HFFc6 (cell line): ENCODE data around the gene ABHD16A. TPM values are rescaled to one million over a fixed set of nuclear protein-coding genes. Genes with fewer than 3 reads are reported as not detected.
A peak's percentile ranks its signal among the peaks of the same experiment; 100 is the strongest.

Source experiments
- DNase-seq: peaks from one replicate; pipeline ENCODE4 v3.0.0-alpha.2; 2018
- H3K27ac Mint-ChIP-seq: 2 replicates; pipeline ENCODE4 v1.8.0; 2020; ENCODE audit warnings: mild to moderate bottlenecking, mixed read lengths
- H3K27me3 Mint-ChIP-seq: 2 replicates; pipeline ENCODE4 v1.8.0; 2021; ENCODE audit warnings: mild to moderate bottlenecking, moderate library complexity, mixed read lengths; ENCODE audit not compliant: insufficient read depth
- H3K36me3 Mint-ChIP-seq: 2 replicates; pipeline ENCODE4 v1.8.0; 2021; ENCODE audit warnings: low read depth, mixed read lengths
- H3K4me1 Mint-ChIP-seq: 2 replicates; pipeline ENCODE4 v1.8.0; 2020; ENCODE audit warnings: low read depth, mixed read lengths
- H3K4me3 Mint-ChIP-seq: 2 replicates; pipeline ENCODE4 v1.8.0; 2020; ENCODE audit warnings: mild to moderate bottlenecking, moderate library complexity, mixed read lengths
- H3K9me3 Mint-ChIP-seq: 2 replicates; pipeline ENCODE4 v1.8.0; 2020; ENCODE audit warnings: mild to moderate bottlenecking, mixed read lengths
- long read RNA-seq: library from polyadenylated mRNA; unstranded; transcript quantifications from one replicate; pipeline ENCODE4 v2.0.0, GENCODE V29; 2019
- total RNA-seq, 6 experiments: library from RNA; stranded (reverse); fragmentation: NEBNext Ultra II Directional; extraction: Animal tissue kit (Norgen Biotek cat#: 25700); gene quantifications; 2 replicates in 1 of 6; 3 replicates in 5 of 6; pipeline ENCODE4 v1.2.3, GENCODE V29; 2021
- TF ChIP-seq, protein P1 (sequence below): fragments of 200-600 bp; sonication (generic); IDR thresholded peaks from 2 replicates; pipeline ENCODE4 v1.5.0; 2021; ENCODE audit warnings: antibody characterized with exemption, mild to moderate bottlenecking

The ABHD16A gene
- 10 to 100 TPM; 27.4 to 39.6 (median 32.0) TPM for total RNA-seq
- long read RNA-seq, transcript ABHD16A-201 (20 exons, 2,103 nt), result major isoform, 83 of 99 reads
- long read RNA-seq, partial matches to known transcripts, result 7 of 99 reads
- long read RNA-seq, other reads (novel, unspliced or antisense), result 8 of 99 reads

DNA sequence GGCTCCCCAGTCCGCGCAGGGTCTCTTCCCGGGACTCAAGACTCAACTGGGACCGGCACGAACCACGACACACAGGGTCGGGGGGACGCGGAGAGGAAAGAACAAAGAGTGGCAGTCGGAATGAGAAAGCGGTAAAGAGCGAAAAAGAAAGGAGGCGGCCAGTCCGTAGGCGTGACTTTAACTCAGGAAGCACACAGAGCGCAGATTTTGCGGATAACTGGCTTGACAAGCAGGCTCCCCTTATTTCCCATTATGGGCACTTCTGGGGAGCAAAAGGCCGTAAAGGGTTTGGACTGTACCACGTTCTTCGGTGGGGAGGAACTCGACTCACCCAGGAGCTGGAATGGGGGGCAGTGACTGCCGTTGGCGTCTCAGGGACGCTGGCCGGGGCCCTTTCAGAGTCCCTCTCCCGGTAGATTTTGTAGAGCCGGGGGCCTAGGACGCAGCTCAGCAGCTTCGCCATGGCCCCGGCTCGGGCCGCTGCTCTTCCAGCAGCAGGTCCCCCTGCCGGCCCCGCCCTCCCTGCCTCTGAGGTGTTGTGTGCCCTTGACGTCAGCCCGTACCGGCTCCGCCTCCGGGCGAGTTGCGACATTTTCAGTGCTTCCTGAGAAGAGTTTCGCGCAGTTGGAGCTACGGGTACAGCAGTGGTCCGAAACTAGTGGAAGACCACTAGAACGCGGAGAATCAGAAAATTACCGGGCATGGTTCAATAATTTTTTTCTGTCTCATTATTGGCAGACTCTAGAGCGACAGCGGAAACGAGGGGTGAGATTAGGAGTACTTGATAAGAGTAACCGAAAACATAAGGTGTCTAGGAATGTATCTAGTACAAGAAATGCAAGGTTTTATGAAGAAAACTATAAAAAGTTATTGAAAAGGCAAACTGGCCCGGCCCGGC lies at the start of gene ABHD16A:
Gene ABHD16A, minus strand, starts transcription at position 506 of the 898 bp plus-strand sequence. Its CDS starts 43 bp downstream, at position 463.
- Mint-ChIP-seq H3K36me3 (no peaks in the 10 kb centered on the region), H3K4me1 (peaks cover 24% of the 10 kb centered on the region), H3K4me3 (peak within 1 kb of the TSS; percentile 93), H3K27ac (peak within 1 kb of the TSS; percentile 97), H3K27me3 (peaks cover 3% of the 10 kb centered on the region), H3K9me3 (no peaks in the 10 kb centered on the region)
- DNase-seq, result peak; percentile 98
- TF ChIP-seq, protein P1, sequence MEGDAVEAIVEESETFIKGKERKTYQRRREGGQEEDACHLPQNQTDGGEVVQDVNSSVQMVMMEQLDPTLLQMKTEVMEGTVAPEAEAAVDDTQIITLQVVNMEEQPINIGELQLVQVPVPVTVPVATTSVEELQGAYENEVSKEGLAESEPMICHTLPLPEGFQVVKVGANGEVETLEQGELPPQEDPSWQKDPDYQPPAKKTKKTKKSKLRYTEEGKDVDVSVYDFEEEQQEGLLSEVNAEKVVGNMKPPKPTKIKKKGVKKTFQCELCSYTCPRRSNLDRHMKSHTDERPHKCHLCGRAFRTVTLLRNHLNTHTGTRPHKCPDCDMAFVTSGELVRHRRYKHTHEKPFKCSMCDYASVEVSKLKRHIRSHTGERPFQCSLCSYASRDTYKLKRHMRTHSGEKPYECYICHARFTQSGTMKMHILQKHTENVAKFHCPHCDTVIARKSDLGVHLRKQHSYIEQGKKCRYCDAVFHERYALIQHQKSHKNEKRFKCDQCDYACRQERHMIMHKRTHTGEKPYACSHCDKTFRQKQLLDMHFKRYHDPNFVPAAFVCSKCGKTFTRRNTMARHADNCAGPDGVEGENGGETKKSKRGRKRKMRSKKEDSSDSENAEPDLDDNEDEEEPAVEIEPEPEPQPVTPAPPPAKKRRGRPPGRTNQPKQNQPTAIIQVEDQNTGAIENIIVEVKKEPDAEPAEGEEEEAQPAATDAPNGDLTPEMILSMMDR, result peak; percentile 52

DNA sequence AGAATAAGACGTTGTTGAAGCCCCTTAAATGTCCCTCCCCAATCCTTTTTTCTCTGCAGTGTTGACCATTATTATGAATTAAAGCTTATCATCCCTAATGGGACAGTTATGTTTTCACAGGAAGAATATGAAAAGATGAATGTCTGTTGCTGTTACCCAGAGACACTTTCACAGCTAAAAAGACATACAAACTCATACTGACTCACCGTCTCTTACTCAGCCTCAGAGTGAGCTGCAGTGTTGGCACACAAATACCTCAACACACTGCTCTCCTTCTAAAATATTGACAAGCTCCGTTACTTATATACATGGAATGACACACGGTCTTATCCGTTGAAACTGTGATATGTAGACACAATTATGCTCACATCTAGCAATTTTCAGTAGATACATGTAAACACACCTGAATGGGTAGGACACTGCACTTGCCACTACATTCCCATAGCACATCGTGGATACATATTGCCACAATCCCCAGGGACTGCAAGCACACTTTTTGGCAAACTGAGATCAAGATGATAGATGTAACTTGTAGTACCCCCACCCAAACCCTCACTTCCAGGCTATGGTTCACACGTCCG lies 49.7 kb upstream of the ABHD16A start:
- Mint-ChIP-seq H3K27ac (peak overlapping the region; percentile 83), H3K9me3 (no peaks in the 10 kb centered on the region), H3K4me1 (peaks cover 16% of the 10 kb centered on the region), H3K27me3 (no peaks in the 10 kb centered on the region), H3K36me3 (peaks cover 5% of the 10 kb centered on the region; the same call in 1 of the 2 replicates), H3K4me3 (peak overlapping the region; percentile 16; the same call in 1 of the 2 replicates)
- TF ChIP-seq, protein P1, result no peak
- DNase-seq, result peak; percentile 82

- no peaks in the 10 kb centered on the region for H3K9me3 Mint-ChIP-seq
- peaks cover 25% of the 10 kb centered on the region for H3K4me1 Mint-ChIP-seq
- peaks cover 12% of the 10 kb centered on the region; the same call in 1 of the 2 replicates for H3K36me3 Mint-ChIP-seq
- TF ChIP-seq, protein P1, result no peak
- no peak overlapping the region; the same call in 1 of the 2 replicates for H3K27ac Mint-ChIP-seq
- peak; percentile 25 for DNase-seq
- H3K27me3 Mint-ChIP-seq, result no peaks in the 10 kb centered on the region
- no peak overlapping the region for H3K4me3 Mint-ChIP-seq
These were observed 47.4 kb upstream of the ABHD16A start for GRCh38 chr6:31750411-31751022.

- no peak for DNase-seq
- peaks cover 25% of the 10 kb centered on the region for H3K4me1 Mint-ChIP-seq
- H3K36me3 Mint-ChIP-seq, result peaks cover 16% of the 10 kb centered on the region; the same call in 1 of the 2 replicates
- H3K27ac Mint-ChIP-seq, result no peak overlapping the region
- no peaks in the 10 kb centered on the region; the same call in 1 of the 2 replicates for H3K27me3 Mint-ChIP-seq
- no peak overlapping the region for H3K4me3 Mint-ChIP-seq
- no peaks in the 10 kb centered on the region for H3K9me3 Mint-ChIP-seq
- TF ChIP-seq, protein P1, result no peak
These were observed 46.3 kb upstream of the ABHD16A start for GRCh38 chr6:31749301-31750036.
